Head of caudate nucleus (tissue), 42 donors: ENCODE measurements around the gene ZNF185.

Experiments used
- DNase-seq, 42 donors: peaks; one replicate each; pipeline versions ENCODE4 v3.0.0 to v3.0.0-alpha.2; 2020 to 2021; ENCODE audit warnings: mixed read lengths in 7 of 42
- intact Hi-C: fragments of 100-400 bp; cut with DNase I; formaldehyde crosslinking; loops from one replicate; pipeline ENCODE4 v1.15.0; 2022

Gene ZNF185

DNA sequence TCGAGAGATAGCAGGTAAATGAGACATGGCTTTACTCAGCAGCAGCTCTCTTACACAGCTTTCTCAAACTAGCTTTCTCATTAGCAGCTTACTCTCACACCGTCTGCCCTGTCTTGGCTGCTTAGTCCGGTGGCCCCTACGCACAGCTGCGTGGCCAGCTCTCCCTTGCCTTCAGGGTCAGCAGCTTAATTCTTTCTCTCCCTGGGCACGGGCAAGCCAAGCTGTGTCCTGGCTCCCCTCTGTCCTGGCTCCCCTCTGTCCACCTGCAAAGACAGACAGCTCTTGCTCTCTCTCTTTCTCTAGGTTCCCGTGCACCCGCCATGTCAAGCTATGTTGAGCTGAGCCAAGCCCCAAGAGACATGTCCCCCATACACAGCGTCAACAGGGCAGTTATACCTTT is 39.4 kb downstream of the ZNF185 start:
- peak in 1 of 42 donors; percentile 14 for DNase-seq
- intact Hi-C loops, result no loop called here

DNA sequence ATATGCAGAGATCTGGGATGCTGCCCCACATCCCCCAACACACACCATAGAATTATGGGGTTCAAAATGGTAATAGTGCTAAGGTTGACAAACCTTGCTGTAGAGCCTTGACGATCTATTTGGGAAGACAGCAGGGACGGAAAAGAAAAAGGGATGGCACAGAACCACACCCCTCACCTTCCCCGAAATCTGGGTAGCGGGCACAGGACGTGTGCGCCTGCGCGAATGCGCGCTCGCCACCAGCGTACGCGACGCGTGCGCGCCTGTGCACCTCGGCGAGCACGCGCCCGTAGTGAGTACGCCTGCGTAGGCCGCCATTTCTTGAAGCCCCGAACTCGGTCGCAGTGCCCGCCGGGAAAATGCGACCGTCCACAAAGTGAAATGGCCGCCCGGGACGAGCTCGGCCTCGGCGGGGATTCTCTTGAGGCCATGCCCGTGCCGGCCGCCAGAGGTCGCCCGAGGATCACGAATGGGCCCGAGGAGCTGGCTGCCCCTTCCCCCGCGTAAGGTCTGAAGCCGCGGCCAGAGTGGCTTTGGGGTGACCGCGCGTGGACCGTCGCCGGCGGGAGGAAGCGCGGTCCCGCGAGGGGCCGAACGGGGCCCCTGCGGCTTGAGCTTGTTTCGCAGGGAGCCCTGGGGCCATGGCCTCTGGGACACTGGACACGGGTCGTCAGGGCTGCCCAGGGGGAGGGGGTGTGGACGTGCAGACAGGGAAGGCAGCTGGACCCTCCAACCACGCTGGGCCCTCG is 43.6 kb downstream of the ZNF185 start:
- peak; percentile 75 to 95 (median 88) for DNase-seq
- intact Hi-C loops, result loop anchor here (10.0 kb wide), 1 partner anchor 563 kb away; no protein-coding TSS in a partner anchor

DNA sequence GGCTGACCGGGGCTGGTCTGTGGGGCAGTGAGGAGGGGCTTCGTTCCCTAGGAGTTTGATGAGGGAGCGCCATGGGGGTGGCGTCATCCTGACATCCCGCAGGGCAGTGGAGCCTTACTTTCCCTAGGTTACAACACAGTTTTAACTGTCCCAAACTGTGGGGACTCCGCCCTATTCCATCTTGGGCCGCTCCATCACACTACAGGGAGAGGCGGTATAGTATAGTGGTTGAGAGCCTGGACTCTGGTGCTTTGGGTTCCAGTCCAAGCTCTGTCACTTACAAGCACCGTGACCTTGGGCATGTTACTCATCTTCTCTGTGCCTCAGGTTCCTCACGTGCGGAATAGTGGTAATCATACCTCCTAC is 44.2 kb downstream of the ZNF185 start:
- DNase-seq, result no peak
- intact Hi-C loops, result loop anchor here (10.0 kb wide), 1 partner anchor 563 kb away; no protein-coding TSS in a partner anchor

DNA sequence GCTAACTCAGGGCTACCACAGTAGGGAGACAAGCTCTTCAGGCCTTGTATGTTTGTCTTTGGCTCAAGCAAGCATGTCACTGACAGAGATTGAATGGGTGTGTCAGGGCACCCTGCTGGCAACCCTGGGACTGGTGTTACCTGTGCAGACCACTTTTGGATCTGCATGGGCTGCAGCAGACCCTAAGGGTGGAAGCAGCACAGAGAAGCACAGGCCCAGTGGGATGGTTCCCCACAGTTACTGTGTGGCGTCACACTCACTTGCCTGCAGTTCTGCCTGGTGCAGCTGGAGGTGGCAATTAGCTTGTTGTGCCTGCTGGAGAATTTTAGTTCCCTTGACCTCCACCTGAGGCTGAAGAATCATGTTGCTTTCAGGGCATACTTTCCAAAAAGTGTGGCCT is 46.0 kb downstream of the ZNF185 start:
- DNase-seq, result no peak
- intact Hi-C loops, result loop anchor here (10.0 kb wide), 1 partner anchor 561 kb away; no protein-coding TSS in a partner anchor

DNA sequence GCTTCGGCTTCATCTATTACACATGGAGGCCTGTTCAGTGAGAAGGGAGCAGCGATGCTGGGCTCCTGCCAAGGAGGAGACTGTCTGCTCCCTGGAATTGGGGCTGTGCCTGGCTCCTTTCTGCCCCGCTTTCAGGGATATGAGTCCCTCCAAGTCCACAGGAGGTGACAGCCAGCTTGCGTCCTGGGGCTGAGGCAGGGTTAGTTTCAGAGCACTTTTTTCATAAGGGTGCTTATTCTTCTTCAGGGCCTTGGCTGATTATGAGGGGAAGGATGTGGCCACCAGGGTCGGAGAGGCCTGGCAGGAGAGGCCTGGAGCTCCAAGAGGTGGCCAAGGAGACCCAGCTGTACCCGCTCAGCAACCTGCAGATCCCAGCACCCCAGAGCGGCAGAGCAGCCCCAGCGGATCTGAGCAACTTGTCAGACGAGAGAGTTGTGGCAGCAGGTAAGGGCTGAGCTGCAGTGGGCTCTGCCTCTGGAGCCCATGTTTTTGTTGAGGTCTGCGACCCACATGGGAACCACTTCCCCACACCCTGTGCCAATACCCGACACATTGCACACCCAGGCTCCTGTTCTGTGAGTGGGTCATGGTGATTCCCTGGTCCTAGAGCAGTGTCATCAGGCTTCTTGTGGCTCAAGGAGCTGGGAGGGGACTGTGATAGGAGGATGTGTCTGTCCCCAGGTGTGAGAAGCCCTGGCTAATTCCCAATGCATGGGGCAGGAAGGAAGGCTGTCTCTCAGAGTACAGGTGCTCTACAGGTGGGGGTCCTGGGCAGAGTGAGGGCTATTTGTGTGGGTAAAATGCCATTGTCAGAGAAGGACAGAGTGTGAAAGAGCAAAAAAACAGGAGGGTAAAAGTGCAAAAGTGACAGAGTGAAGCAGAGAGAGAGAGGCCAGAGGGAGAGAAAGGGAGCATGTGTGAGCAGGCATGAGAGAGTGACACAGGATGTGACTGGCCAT is 47.4 kb downstream of the ZNF185 start:
- no peak for DNase-seq
- intact Hi-C loops, result loop anchor here (10.0 kb wide), 1 partner anchor 560 kb away; no protein-coding TSS in a partner anchor

DNA sequence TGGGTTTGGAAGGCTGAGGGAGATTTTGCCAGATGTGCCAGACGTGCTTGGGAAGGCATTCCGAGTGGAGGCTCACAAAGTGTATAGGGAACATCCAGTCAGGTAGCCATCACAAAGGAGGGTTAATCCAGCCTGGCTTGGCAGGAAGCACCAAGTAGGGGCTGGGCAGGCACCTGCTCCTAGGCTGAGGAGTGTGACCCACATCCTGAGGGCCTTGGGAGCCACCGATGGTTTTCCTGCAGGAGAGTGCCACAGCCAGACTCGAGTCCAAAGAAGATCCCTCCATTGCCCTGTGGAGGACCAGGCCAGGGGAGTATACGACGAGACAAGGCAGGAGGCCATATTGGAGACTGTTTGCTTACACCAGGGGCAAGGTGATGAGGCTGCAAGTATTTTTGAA is 48.8 kb downstream of the ZNF185 start:
- intact Hi-C loops, result loop anchor here (10.0 kb wide), 1 partner anchor 558 kb away; no protein-coding TSS in a partner anchor
- DNase-seq, result peak in 1 of 42 donors; percentile 17
